ENCODE results near the gene LINS1.
"Not testable (repeated sequence)": the region's sequence is repeated elsewhere in the genome, so short reads cannot be mapped to it uniquely, and the experiment has no call there.

The LINS1 gene

DNA sequence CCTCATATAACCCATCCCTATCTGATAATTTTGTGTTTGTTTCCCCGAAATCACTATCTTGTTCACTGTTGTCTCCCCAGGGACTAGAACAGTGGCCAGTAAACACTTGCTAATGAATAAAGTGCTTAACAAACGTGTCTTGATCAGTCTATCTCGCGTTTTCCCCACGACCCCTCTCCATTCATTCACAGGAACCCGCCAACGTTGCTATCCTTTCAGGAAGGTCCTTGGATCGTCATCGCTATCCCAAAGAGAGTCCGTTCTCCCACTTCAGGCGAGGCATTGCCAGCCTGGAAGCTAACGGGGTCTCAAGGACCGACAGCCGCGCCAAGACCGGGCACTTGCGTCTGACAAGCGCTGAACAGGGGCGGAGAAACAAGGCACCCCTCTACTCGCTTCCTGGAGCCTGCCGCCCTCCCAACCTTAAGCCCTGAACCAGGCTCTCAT lies 344 bp downstream of the LINS1 start:
- no peak for DNase-seq (ENCODE audit: low spot score)

DNA sequence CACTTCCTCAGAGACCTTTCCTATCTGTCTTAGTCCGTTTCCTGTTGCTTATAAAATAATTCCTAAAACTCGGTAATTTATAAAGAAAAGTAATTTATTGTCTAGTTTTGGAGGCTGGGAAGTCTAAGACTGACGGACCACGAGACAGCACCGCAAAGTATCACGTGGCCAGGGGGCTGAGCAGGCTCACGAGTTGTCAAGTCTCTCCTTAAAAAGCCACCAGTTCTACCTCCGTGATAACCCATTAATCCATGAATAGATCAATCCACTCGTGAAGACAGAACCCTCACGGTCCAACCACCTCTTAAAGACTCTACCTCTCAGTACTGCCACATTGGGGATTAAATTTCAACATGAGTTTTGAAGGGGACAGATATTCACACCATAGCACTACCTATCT lies 821 bp downstream of the LINS1 start:
- peak; percentile 35 for DNase-seq (ENCODE audit: low spot score)

GRCh38 chr15:100598655-100599054 lies 3.3 kb downstream of the LINS1 start:
- DNase-seq (ENCODE audit: low spot score): no peak

- DNase-seq (ENCODE audit: low spot score): no peak
Measured at GRCh38 chr15:100597862-100598261, 4.1 kb downstream of the LINS1 start.

DNA sequence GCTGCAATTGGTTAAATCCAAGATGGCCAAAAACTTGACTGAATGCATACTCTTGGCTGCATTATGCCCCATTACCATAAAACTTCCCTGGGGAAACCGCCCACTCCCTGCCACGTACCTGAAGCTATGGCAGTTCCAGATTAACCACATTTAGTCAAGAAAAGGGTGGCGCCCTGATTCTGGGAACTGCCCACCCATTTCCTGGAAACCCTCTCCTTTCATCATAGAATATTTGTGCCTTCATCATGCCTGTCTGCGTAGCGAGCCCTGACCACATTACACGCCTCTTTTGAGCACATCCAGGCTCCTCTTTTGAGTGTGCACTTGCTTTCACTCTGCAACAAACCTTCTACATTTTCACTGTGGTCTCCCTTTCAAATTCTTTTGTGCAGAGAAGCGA lies 5.2 kb downstream of the LINS1 start:
- peak; percentile 95 for DNase-seq (ENCODE audit: low spot score)

DNA sequence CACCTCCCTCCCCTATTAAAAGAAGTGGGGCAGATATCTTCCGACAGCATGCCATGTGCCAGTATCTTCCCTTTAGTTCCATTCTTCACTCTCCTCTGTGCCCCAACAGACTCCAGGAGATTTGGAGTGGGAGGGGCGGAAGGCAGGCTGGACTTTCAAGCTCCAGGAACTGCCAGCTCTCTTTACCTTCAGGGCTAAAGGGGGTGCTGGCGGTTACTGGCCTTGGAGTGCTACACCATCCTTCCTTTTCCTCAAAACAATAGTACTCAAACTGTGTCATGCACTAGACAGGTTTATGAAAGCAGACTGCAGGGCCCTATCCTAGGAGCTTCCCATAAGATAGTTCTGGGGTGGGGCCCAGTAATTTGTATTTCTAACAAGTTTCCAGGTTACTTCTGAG lies 6.0 kb downstream of the LINS1 start:
- DNase-seq (ENCODE audit: low spot score): no peak

GRCh38 chr15:100593431-100593830 lies 8.6 kb downstream of the LINS1 start:
- no peak for DNase-seq (ENCODE audit: low spot score)

DNA sequence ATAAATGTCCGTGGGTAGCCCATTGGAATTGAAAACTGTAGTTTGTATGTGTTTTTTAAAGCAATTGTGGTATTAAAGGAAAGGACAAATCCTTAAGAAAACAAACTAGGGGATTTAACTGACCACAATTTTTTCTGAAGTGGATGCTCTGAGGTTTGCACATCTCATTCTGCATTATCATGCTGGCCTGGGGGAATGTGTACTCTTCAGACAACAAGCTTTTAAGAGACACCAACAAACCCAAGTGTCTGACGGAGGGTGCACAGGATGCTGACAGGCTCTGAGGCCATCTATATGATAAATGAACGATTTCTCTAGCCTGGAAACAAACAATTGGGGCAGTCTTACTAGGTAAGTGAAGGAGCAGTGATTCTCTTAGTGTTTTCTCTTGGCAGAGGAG lies 9.1 kb downstream of the LINS1 start:
- no peak for DNase-seq (ENCODE audit: low spot score)

DNA sequence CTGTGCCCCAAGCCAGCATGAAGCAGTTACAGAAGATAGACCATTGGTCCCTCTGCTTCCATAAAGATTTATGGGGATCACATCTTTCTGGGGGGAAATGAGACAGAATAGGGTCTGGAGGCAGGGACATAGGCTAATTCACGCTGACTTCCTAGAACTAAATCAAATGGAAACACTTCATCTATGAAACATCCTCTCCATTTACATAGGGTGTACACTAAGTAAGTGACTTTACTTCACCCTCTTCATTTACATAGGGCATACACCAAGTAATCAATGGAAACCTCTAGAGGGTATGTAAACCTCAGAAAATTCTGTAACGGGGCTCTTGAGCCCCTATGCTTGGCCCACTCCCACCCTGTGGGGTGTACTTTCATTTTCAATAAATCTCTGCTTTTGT lies 10.1 kb downstream of the LINS1 start:
- DNase-seq (ENCODE audit: low spot score): no peak

- DNase-seq (ENCODE audit: low spot score): not testable (repeated sequence)
Measured at GRCh38 chr15:100591163-100591562, 10.8 kb downstream of the LINS1 start.

DNA sequence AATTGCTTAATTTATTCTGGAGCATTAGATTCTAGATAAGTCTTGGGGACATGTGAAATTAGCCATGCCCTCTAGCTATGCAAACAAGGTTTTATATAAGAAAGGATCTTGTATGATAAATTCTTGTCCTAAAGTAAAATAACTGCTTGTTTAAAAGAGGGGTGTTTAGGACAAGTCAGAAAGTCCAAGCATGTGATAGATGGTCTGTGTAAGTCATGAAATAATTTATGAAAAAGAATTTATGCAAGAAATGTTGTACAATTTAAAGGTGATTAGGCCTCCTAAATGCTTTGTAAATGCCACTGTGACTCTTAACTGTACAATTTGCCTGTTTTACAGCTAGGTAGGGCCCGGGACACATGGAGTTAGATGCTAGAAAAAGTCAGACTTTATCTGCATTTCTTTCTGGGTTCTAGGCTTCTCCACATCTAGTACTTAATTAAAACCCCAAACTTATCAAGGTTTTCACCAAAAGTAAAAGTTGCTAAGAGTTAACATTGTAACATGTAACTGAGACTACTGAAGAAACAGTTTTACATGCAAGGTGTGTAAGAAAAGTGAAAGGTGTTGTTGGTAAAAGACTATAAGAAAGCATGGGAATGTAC lies 13.2 kb downstream of the LINS1 start:
- no peak for DNase-seq (ENCODE audit: low spot score)

GRCh38 chr15:100580414-100580813 lies 21.6 kb downstream of the LINS1 start:
- no peak for DNase-seq (ENCODE audit: low spot score)

- DNase-seq (ENCODE audit: low spot score): no peak
Measured at GRCh38 chr15:100573526-100573925, 28.5 kb downstream of the LINS1 start.

GRCh38 chr15:100572362-100572983 lies 29.5 kb downstream of the LINS1 start:
- no peak for DNase-seq (ENCODE audit: low spot score)

DNA sequence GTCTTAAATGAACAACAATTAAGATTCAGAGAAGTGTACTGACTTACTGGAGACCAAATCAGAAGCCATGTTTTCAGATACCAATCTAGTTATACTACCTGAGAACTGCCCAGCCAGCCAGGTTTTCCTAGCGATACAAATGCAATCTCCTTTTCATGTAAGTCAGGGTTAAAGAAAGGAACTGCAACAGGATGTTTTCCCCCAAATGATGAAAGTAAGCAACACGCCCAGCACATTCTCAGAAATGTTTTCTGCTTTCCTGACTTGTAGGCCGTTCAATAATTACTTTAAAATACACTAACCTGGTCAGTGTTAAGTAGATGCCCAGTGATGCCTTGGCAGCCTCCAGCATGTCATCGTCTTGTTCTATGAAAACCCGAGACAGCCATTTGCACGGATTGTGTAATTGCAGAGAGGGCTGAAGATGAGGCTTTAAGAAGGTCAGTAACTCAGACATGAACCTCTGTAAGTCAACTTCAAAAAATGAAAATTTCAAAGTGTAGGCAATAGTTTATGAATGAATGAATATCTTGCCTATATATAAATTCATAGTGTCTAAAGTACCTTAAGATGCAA lies 30.3 kb downstream of the LINS1 start:
- DNase-seq (ENCODE audit: low spot score): no peak

DNA sequence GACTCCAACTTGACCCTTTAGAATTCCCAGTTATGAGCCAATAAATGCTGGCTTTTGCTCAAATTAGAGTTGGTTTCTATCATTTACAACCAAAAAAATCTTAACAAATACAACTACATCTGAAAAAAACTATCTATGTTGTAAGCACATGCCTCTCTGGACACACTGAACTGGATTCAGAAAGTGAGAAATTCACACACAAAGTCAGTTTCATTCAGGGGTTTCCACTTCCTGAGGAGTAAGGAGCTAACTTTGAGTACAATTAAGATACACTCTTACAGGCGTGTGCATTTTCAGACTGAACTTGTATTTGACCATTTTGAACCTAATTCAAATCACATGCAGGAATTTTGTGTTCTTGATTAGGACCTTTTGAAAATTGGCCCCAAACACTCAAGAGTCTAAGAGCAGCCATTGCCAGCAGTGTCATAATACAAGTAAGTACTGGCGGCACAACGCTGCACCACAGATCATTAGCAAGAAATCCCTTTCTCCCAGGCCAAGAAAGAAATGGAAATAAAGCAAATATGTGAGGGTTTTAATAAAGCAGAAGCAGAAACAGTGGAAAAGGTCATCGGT lies 31.2 kb downstream of the LINS1 start:
- DNase-seq (ENCODE audit: low spot score): no peak

DNA sequence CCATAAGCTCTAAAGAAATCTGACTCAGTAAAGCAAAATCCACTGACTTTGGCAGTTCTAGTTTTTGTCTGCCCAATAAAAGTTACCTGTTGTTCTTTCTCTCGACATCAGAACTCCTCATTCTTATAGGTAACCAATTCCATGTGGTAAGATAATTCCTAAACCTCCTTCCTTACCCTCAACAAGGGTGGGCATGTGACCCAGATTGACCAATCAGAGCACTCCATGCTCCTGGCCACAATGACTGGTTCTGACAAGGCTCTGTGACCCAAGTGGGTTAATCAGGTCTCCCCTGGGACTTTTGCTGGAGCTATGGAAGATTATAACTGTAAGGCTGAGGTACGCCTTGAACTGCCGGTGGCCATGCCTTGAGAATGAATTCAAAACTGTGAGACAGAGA lies 31.7 kb downstream of the LINS1 start:
- no peak for DNase-seq (ENCODE audit: low spot score)

GRCh38 chr15:100569391-100569790 lies 32.6 kb downstream of the LINS1 start:
- no peak for DNase-seq (ENCODE audit: low spot score)

- no peak for DNase-seq (ENCODE audit: low spot score)
Measured at GRCh38 chr15:100566850-100567628, 34.9 kb downstream of the LINS1 start.

- no peak for DNase-seq (ENCODE audit: low spot score)
Measured at GRCh38 chr15:100565591-100565990, 36.4 kb downstream of the LINS1 start.

GRCh38 chr15:100560323-100560722 lies 41.7 kb downstream of the LINS1 start:
- DNase-seq (ENCODE audit: low spot score): no peak

- no peak for DNase-seq (ENCODE audit: low spot score)
Measured at GRCh38 chr15:100559330-100559729, 42.7 kb downstream of the LINS1 start.

All from activated CD4-positive, alpha-beta T cell treated with anti-CD3 and anti-CD28 coated beads, Interleukin-2, Interleukin-4, amounts not matched to agents 100 ng/mL and 50 ng/mL, durations not matched to agents 16 hours and 8 hours (primary cell).